Umbilical cord (tissue), 2 donors: ENCODE measurements around the gene LIN52. TPM values are rescaled to one million over a fixed set of nuclear protein-coding genes. Genes with fewer than 3 reads are reported as not detected.

Source experiments
- DNase-seq: peaks from one replicate; pipeline ENCODE4 v3.0.0-alpha.2; 2015; ENCODE audit warnings: low spot score
- total RNA-seq: library from RNA; depleted of rRNA; stranded (reverse); fragments of >200 nt; gene quantifications from one replicate; pipeline ENCODE4 v1.2.3, GENCODE V29; 2014; ENCODE audit warnings: low replicate concordance; ENCODE audit not compliant: insufficient read depth

The LIN52 gene
- total RNA-seq, 1 donor from 2014 or later, result 17.1 TPM

- no peak for DNase-seq
Measured at GRCh38 chr14:74190927-74191575, 106.3 kb downstream of the LIN52 start.

- no peak for DNase-seq
Measured at GRCh38 chr14:74194506-74195274, 109.9 kb downstream of the LIN52 start.

- no peak for DNase-seq
Measured at GRCh38 chr14:74195623-74196022, 110.9 kb downstream of the LIN52 start.

GRCh38 chr14:74198441-74199234, 113.9 kb downstream of the LIN52 start:
- DNase-seq, result no peak

- DNase-seq, result no peak
Measured at GRCh38 chr14:74202113-74202512, 117.4 kb downstream of the LIN52 start.

GRCh38 chr14:74203639-74204038, 118.9 kb downstream of the LIN52 start:
- DNase-seq, result no peak

- no peak for DNase-seq
Measured at GRCh38 chr14:74204491-74204890, 119.7 kb downstream of the LIN52 start.

- DNase-seq, result no peak
Measured at GRCh38 chr14:74205882-74206281, 121.1 kb downstream of the LIN52 start.

- no peak for DNase-seq
Measured at GRCh38 chr14:74207943-74208342, 123.2 kb downstream of the LIN52 start.

GRCh38 chr14:74208642-74209041, 123.9 kb downstream of the LIN52 start:
- no peak for DNase-seq

GRCh38 chr14:74211945-74212580, 127.3 kb downstream of the LIN52 start:
- no peak for DNase-seq

- no peak for DNase-seq
Measured at GRCh38 chr14:74213907-74214803, 129.4 kb downstream of the LIN52 start.

- no peak for DNase-seq
Measured at GRCh38 chr14:74216671-74217070, 131.9 kb downstream of the LIN52 start.

- peak; percentile 41 for DNase-seq
Measured at GRCh38 chr14:74217672-74218448, 133.1 kb downstream of the LIN52 start.

GRCh38 chr14:74218462-74218861, 133.7 kb downstream of the LIN52 start:
- no peak for DNase-seq

- no peak for DNase-seq
Measured at GRCh38 chr14:74219277-74220205, 134.8 kb downstream of the LIN52 start.

GRCh38 chr14:74220991-74221390, 136.2 kb downstream of the LIN52 start:
- no peak for DNase-seq

GRCh38 chr14:74221741-74222140, 137.0 kb downstream of the LIN52 start:
- no peak for DNase-seq

- DNase-seq, result no peak
Measured at GRCh38 chr14:74223016-74223415, 138.3 kb downstream of the LIN52 start.
